PC-3 (cell line): Measurements from ENCODE around the gene TSPEAR. TPM values are rescaled to one million over a fixed set of nuclear protein-coding genes. Genes with fewer than 3 reads are reported as not detected.

Experiments
- ATAC-seq: fragments of 200-7000 bp; cut with Tn5 transposase; 2 replicates; pipeline ENCODE4 v1.9.1; 2020; ENCODE audit warnings: mild to moderate bottlenecking, moderate library complexity
- BruUV-seq: library from RNA; stranded (reverse); fragments of 400-500 nt; replicated peaks from 2 replicates; lab custom pipeline; 2021; lab: Mats Ljungman, UMichigan
- CTCF ChIA-PET: fragments of 300-600 bp; sonication (Branson Sonifier 250); formaldehyde crosslinking; loops from one replicate; lab custom pipeline; 2022; ENCODE audit warnings: antibody characterized with exemption; lab: Charles Lee
- POLR2A ChIA-PET: fragments of 300-600 bp; sonication (Branson Sonifier 250); formaldehyde crosslinking; loops from one replicate; lab custom pipeline; 2022; ENCODE audit warnings: antibody characterized with exemption; ENCODE audit not compliant: unreplicated experiment; lab: Charles Lee
- DNase-seq: peaks from one replicate; pipeline ENCODE4 v3.0.0-alpha.2; 2015
- H2AFZ ChIP-seq: fragments of 300-600 bp; sonication (generic); 2 replicates; pipeline ENCODE4 v1.6.0; 2016; ENCODE audit warnings: antibody characterized with exemption, low read length
- H3F3A ChIP-seq: fragments of 300-600 bp; sonication (generic); one replicate; pipeline ENCODE4 v1.6.0; 2017; ENCODE audit warnings: antibody characterized with exemption, low read length, control low read depth, mild to moderate bottlenecking; ENCODE audit not compliant: unreplicated experiment
- H3K27ac ChIP-seq: fragments of 300-600 bp; sonication (generic); 2 replicates; pipeline ENCODE4 v1.5.1; 2016; ENCODE audit warnings: mild to moderate bottlenecking, low read length
- H3K27me3 ChIP-seq: fragments of 300-600 bp; sonication (generic); 2 replicates; pipeline ENCODE4 v1.6.1; 2016; ENCODE audit warnings: low read length, mixed read lengths
- H3K36me3 ChIP-seq: fragments of 300-600 bp; sonication (generic); 2 replicates; pipeline ENCODE4 v1.6.1; 2016; ENCODE audit warnings: low read depth, mixed run types, low read length, mixed read lengths
- H3K4me1 ChIP-seq: fragments of 300-600 bp; sonication (generic); 2 replicates; pipeline ENCODE4 v1.5.1; 2016; ENCODE audit warnings: low read length; ENCODE audit not compliant: insufficient read depth
- H3K4me2 ChIP-seq: fragments of 300-600 bp; sonication (generic); 2 replicates; pipeline ENCODE4 v1.6.0; 2016; ENCODE audit warnings: low read length
- H3K4me3 ChIP-seq: fragments of 300-600 bp; sonication (generic); 2 replicates; pipeline ENCODE4 v1.5.1; 2016; ENCODE audit warnings: mild to moderate bottlenecking, low read length, mixed read lengths
- H3K79me2 ChIP-seq: fragments of 300-600 bp; sonication (generic); 2 replicates; pipeline ENCODE4 v1.6.1; 2017; ENCODE audit warnings: low read length, mixed read lengths
- H3K9ac ChIP-seq: fragments of 300-600 bp; sonication (generic); 2 replicates; pipeline ENCODE4 v1.6.0; 2016; ENCODE audit warnings: mild to moderate bottlenecking, low read length
- H3K9me2 ChIP-seq: fragments of 300-600 bp; sonication (generic); replicated peaks from 2 replicates; pipeline ENCODE4 v1.6.1; 2016; ENCODE audit warnings: mixed run types, low read length, mixed read lengths
- H3K9me3 ChIP-seq: fragments of 300-600 bp; sonication (generic); 2 replicates; pipeline ENCODE4 v1.6.1; 2016; ENCODE audit warnings: low read length, mixed read lengths
- H4K20me1 ChIP-seq: fragments of 300-600 bp; sonication (generic); 2 replicates; pipeline ENCODE4 v1.6.1; 2016; ENCODE audit warnings: low read length, mixed read lengths
- CTCF ChIP-seq: fragments of 300-600 bp; sonication (generic); conservative IDR thresholded peaks from 2 replicates; pipeline ENCODE4 v1.5.1; 2017; ENCODE audit warnings: antibody characterized with exemption, low read depth, mild to moderate bottlenecking, low read length
- EZH2 ChIP-seq: fragments of 300-600 bp; sonication (generic); IDR thresholded peaks from one replicate; pipeline ENCODE4 v1.6.1; 2017; ENCODE audit warnings: antibody characterized with exemption, mild to moderate bottlenecking, low read length; ENCODE audit not compliant: unreplicated experiment
- EZH2phosphoT487 ChIP-seq: fragments of 300-600 bp; sonication (generic); IDR thresholded peaks from 2 replicates; pipeline ENCODE4 v1.6.1; 2018; ENCODE audit warnings: mild to moderate bottlenecking, antibody characterized with exemption, low read length, borderline replicate concordance
- intact Hi-C: fragments of 100-400 bp; cut with micrococcal nuclease; formaldehyde crosslinking; loops from 2 replicates; pipeline ENCODE4 v1.9.0; 2023
- total RNA-seq: library from RNA; depleted of rRNA; stranded (reverse); fragments of >200 nt; gene quantifications from 2 replicates; pipeline ENCODE4 v1.2.3, GENCODE V29; 2014

Gene TSPEAR
- total RNA-seq, 1 experiment from 2014 or later = 2.1 TPM

GRCh38 chr21:44459712-44460440, 251.5 kb downstream of the TSPEAR start:
- Histone ChIP-seq H3K4me2 (no peak overlapping the region), H3F3A (no peaks in the 10 kb centered on the region), H3K27ac (no peak overlapping the region), H3K9ac (no peak overlapping the region), H3K4me3 (no peak overlapping the region), H4K20me1 (no peaks in the 10 kb centered on the region), H3K27me3 (no peaks in the 10 kb centered on the region), H3K4me1 (no peaks in the 10 kb centered on the region), H3K79me2 (no peaks in the 10 kb centered on the region), H3K9me2 (no peaks in the 10 kb centered on the region), H2AFZ (no peak overlapping the region), H3K36me3 (no peaks in the 10 kb centered on the region), H3K9me3 (no peaks in the 10 kb centered on the region)
- CTCF ChIA-PET = no interaction called here
- POLR2A ChIA-PET = no interaction called here
- ATAC-seq = no peak
- TF ChIP-seq EZH2phosphoT487 = no peak
- TF ChIP-seq EZH2 = no peak
- TF ChIP-seq CTCF = no peak
- intact Hi-C loops = loop anchor here (10.0 kb wide), 1 partner anchor 125 kb away; the partner anchor contains the start of gene CFAP410
- BruUV-seq = no TSS peak
- no peak for DNase-seq

- Histone ChIP-seq H3K4me1 (no peaks in the 10 kb centered on the region), H3K9me2 (no peaks in the 10 kb centered on the region), H4K20me1 (no peaks in the 10 kb centered on the region), H2AFZ (no peak overlapping the region), H3K9me3 (no peaks in the 10 kb centered on the region), H3K9ac (no peak overlapping the region), H3K79me2 (no peaks in the 10 kb centered on the region), H3K27me3 (no peaks in the 10 kb centered on the region), H3K36me3 (no peaks in the 10 kb centered on the region), H3K27ac (no peak overlapping the region), H3K4me3 (no peak overlapping the region), H3K4me2 (no peak overlapping the region), H3F3A (no peaks in the 10 kb centered on the region)
- CTCF ChIA-PET = no interaction called here
- no peak for DNase-seq
- POLR2A ChIA-PET = no interaction called here
- no TSS peak for BruUV-seq
- no peak for ATAC-seq
- TF ChIP-seq EZH2 = no peak
- intact Hi-C loops = loop anchor here (10.0 kb wide), 1 partner anchor 124 kb away; the partner anchor contains the start of gene CFAP410
Observed at GRCh38 chr21:44458971-44459711, 252.2 kb downstream of the TSPEAR start.

- intact Hi-C loops = loop anchor here (10.0 kb wide), 1 partner anchor 122 kb away; the partner anchor contains the start of gene CFAP410
- H2AFZ ChIP-seq = no peak overlapping the region
- TF ChIP-seq EZH2phosphoT487 (no peak), EZH2 (no peak), CTCF (no peak)
- no TSS peak for BruUV-seq
- no peak overlapping the region for H3K27ac ChIP-seq
- no peak for DNase-seq
- CTCF ChIA-PET = no interaction called here
- no peaks in the 10 kb centered on the region for H3K9me2 ChIP-seq
- no peak overlapping the region for H3K4me3 ChIP-seq
- H3K79me2 ChIP-seq = no peaks in the 10 kb centered on the region
- no peak for ATAC-seq
- H4K20me1 ChIP-seq = no peaks in the 10 kb centered on the region
- no peaks in the 10 kb centered on the region for H3K36me3 ChIP-seq
- no peaks in the 10 kb centered on the region for H3K9me3 ChIP-seq
- peaks cover 3% of the 10 kb centered on the region; the same call in 1 of the 2 replicates for H3K27me3 ChIP-seq
- H3K9ac ChIP-seq = no peak overlapping the region
- POLR2A ChIA-PET = interaction anchor here (0.6 kb wide), 1 partner anchor 31 kb away, joined by 3 read pairs; no protein-coding TSS in a partner anchor
- no peaks in the 10 kb centered on the region for H3K4me1 ChIP-seq
- H3K4me2 ChIP-seq = no peak overlapping the region
- H3F3A ChIP-seq = no peaks in the 10 kb centered on the region
Observed at GRCh38 chr21:44456915-44457736, 254.2 kb downstream of the TSPEAR start.
